GM10248 (cell line): Measurements from ENCODE around the gene ITGA5.

Source experiments
- CTCF ChIA-PET: fragments of 300-600 bp; sonication (Branson Sonifier 250); formaldehyde crosslinking; extraction: SDS; loops from one replicate; lab custom pipeline; 2021; ENCODE audit warnings: antibody characterized with exemption; lab: Yijun Ruan, JAX
- POLR2A ChIA-PET: fragments of 350-650 bp; sonication (Branson Sonifier 250); formaldehyde crosslinking; extraction: SDS; loops from one replicate; lab custom pipeline; 2020; ENCODE audit warnings: antibody characterized with exemption; lab: Yijun Ruan, JAX
- DNase-seq: peaks from one replicate; pipeline ENCODE4 v3.0.0; 2012; ENCODE audit errors: extremely low spot score
- TF ChIP-seq, protein P1 (sequence below): IDR thresholded peaks from 2 replicates; pipeline ENCODE4 v1.5.1; 2012; ENCODE audit warnings: mild to moderate bottlenecking, low read depth; ENCODE audit errors: extremely low read depth, missing control alignments, control extremely low read depth

ITGA5 gene

GRCh38 chr12:54407183-54407905 lies 11.7 kb downstream of the ITGA5 start:
- DNase-seq = no peak
- ChIA-PET POLR2A (no interaction called here), CTCF (interaction anchor here (2.6 to 14.5 kb wide), 2 partner anchors 6 to 32 kb away, joined by 11 to 280 read pairs; no protein-coding TSS in a partner anchor)
- TF ChIP-seq, protein P1, sequence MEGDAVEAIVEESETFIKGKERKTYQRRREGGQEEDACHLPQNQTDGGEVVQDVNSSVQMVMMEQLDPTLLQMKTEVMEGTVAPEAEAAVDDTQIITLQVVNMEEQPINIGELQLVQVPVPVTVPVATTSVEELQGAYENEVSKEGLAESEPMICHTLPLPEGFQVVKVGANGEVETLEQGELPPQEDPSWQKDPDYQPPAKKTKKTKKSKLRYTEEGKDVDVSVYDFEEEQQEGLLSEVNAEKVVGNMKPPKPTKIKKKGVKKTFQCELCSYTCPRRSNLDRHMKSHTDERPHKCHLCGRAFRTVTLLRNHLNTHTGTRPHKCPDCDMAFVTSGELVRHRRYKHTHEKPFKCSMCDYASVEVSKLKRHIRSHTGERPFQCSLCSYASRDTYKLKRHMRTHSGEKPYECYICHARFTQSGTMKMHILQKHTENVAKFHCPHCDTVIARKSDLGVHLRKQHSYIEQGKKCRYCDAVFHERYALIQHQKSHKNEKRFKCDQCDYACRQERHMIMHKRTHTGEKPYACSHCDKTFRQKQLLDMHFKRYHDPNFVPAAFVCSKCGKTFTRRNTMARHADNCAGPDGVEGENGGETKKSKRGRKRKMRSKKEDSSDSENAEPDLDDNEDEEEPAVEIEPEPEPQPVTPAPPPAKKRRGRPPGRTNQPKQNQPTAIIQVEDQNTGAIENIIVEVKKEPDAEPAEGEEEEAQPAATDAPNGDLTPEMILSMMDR = no peak

- ChIA-PET POLR2A (no interaction called here), CTCF (interaction anchor here (2.1 to 12.3 kb wide), 5 partner anchors 9 to 43 kb away, joined by 9 to 506 read pairs (median 185); partner anchors contain the start of gene ITGA5)
- TF ChIP-seq, protein P1 = no peak
- DNase-seq = no peak
Observed at GRCh38 chr12:54405573-54405972, 13.5 kb downstream of the ITGA5 start.

DNA sequence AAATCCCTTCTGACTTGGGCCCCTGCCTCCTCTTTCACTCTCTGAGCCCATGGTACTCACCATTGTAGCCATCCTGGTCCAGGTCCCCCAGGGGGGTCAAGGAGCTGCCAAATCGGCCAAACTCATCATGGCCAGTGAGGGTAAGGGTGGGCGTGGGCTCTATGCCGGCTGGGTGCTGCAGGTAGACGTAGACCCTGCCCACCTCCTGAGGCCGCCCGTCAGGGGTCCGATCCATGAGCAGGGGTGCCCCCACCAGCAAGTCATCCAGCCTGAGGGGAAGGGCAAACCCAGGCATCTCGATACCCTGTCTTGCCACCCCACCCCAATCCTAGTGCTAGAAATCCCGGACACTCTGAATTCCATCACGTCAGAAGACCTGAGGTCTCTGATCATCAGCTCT lies 14.0 kb downstream of the ITGA5 start:
- DNase-seq = no peak
- CTCF ChIA-PET = interaction anchor here (1.6 to 12.3 kb wide), 6 partner anchors 9 to 186 kb away, joined by 6 to 506 read pairs (median 101); partner anchors contain the start of gene ITGA5
- POLR2A ChIA-PET = no interaction called here
- TF ChIP-seq, protein P1 = no peak

DNA sequence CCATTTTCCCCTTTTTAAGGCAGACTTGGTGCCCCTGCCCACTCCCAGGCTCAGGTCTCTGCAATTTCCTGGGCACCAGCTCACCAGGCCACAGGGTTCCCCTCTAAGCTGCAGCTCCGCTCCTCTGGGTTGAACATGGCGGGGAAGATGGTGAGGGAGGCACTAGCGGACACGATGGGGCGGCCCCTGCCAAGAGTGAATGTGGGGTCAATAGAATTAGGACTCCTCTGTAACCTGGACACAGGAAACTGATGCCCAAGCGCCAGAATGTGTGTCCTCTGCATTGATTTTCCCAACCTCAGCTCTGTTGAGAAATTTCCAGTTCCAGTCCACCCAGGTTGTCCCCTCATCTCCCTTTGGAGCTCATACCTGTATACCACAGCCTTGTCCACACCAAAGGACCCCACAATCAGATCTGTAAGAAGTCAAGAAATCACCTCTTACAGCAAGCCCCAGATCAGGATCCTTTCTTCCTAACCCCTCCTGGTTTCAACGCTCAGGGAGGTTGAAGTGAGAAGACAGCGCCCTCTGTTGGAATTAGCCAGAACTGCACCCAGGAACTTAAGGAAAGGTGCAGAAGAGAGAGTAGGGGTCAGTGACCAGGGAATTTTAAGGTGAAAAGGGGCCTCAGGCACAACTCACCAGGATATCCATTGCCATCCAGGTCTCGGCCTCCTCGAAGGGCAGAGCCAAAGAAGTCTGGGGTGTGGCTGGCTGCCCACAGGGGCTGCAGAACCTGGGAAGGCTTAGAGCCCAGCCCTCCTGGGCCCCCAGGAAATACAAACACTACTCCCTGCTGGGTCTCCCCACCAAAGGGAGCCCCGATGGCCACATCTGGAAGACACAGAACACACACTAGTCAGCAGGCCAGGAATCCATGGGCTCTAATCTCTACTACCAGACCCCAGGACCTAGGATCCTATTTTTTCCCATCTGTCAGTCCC lies 14.7 kb downstream of the ITGA5 start:
- peak; percentile 69 for DNase-seq
- CTCF ChIA-PET = interaction anchor here (0.5 to 12.3 kb wide), 23 partner anchors 8 to 197 kb away, joined by 3 to 506 read pairs (median 5); partner anchors contain the start of gene ITGA5
- POLR2A ChIA-PET = no interaction called here
- TF ChIP-seq, protein P1 = peak; percentile 91

GRCh38 chr12:54401119-54401518 lies 17.9 kb downstream of the ITGA5 start:
- TF ChIP-seq, protein P1 = no peak
- DNase-seq = no peak
- ChIA-PET POLR2A (no interaction called here), CTCF (interaction anchor here (0.9 to 12.3 kb wide), 8 partner anchors 14 to 187 kb away, joined by 3 to 506 read pairs (median 91); partner anchors contain the start of genes ITGA5, NCKAP1L and ZNF385A)
